Epithelial cell of esophagus (primary cell): Measurements from ENCODE around the gene IRF2BP1.

Source experiments
- DNase-seq: peaks from one replicate; pipeline ENCODE4 v3.0.0; 2010; ENCODE audit warnings: low read depth
- H3K4me3 ChIP-seq: 2 replicates; pipeline ENCODE4 v1.5.1; 2011; ENCODE audit warnings: mild to moderate bottlenecking, low read length, control low read depth
- CTCF ChIP-seq: IDR thresholded peaks from 2 replicates; pipeline ENCODE4 v1.5.1; 2011; ENCODE audit warnings: low read depth, mild to moderate bottlenecking, low read length, control low read depth, inconsistent platforms; ENCODE audit not compliant: insufficient read depth; ENCODE audit errors: missing control alignments

The IRF2BP1 gene

GRCh38 chr19:45927565-45928261, 41.8 kb upstream of the IRF2BP1 start:
- peak; percentile 10 for TF ChIP-seq CTCF
- no peak overlapping the region for H3K4me3 ChIP-seq
- DNase-seq = peak; percentile 91

- no peak overlapping the region for H3K4me3 ChIP-seq
- no peak for TF ChIP-seq CTCF
- peak; percentile 66 for DNase-seq
Measured at GRCh38 chr19:45924891-45925447, 39.0 kb upstream of the IRF2BP1 start.

GRCh38 chr19:45922281-45922680, 36.3 kb upstream of the IRF2BP1 start:
- no peak for DNase-seq
- no peak overlapping the region for H3K4me3 ChIP-seq
- TF ChIP-seq CTCF = no peak

- DNase-seq = peak; percentile 30
- H3K4me3 ChIP-seq = no peak overlapping the region
- TF ChIP-seq CTCF = no peak
Measured at GRCh38 chr19:45920458-45920857, 34.5 kb upstream of the IRF2BP1 start.

GRCh38 chr19:45919678-45920077, 33.7 kb upstream of the IRF2BP1 start:
- no peak overlapping the region for H3K4me3 ChIP-seq
- no peak for TF ChIP-seq CTCF
- no peak for DNase-seq

- TF ChIP-seq CTCF = no peak
- H3K4me3 ChIP-seq = no peak overlapping the region
- no peak for DNase-seq
Measured at GRCh38 chr19:45918721-45919120, 32.8 kb upstream of the IRF2BP1 start.

GRCh38 chr19:45917421-45918091, 31.6 kb upstream of the IRF2BP1 start:
- TF ChIP-seq CTCF = no peak
- no peak overlapping the region for H3K4me3 ChIP-seq
- DNase-seq = no peak
